ENCODE measurements around the gene CEP19.

CEP19 gene

GRCh38 chr3:196708467-196708866 lies 3.6 kb downstream of the CEP19 start:
- Histone ChIP-seq H3K27ac (ENCODE audit: low read depth, low read length) (no peak overlapping the region), H3K27me3 (ENCODE audit: control insufficient read depth in 1 of 2, insufficient read depth in 2 of 2, low read length in 2 of 2) (no peaks in the 10 kb centered on the region), H3K4me3 (ENCODE audit: low read depth in 1 of 2, low read length in 2 of 2) (no peak overlapping the region), H3K36me3 (ENCODE audit: control insufficient read depth in 1 of 2, insufficient read depth in 2 of 2, low read length in 2 of 2) (no peaks in the 10 kb centered on the region), H3K4me1 (ENCODE audit: control insufficient read depth in 1 of 2, insufficient read depth in 2 of 2, low read length in 2 of 2) (peaks cover 13% of the 10 kb centered on the region in 2 donors), H3K9me3 (ENCODE audit: control insufficient read depth in 1 of 2, low read length in 2 of 2) (no peaks in the 10 kb centered on the region), H3K9ac (ENCODE audit: low read depth in 1 of 2, low read length in 2 of 2) (no peak overlapping the region)

DNA sequence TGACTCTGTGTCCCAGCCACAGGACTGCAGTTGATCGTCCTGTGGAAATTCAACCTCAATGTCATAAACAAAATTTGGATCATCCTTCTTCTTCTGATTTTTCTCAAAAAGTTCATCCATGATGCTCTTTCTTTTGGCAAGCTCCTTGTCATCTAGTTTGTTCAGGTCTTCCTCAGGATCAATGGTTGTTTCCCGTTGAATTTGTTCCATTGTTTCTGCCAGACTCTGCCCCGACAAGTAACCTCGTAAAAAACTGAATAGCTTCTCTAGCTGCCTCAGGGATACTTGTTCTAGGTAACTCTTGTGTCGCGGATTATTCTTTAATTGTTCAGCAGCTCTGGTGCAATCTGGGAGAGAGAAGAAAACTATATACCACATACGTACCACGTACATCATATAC lies 4.5 kb downstream of the CEP19 start:
- no peaks in the 10 kb centered on the region for H3K36me3 ChIP-seq (ENCODE audit: control insufficient read depth in 1 of 2, insufficient read depth in 2 of 2, low read length in 2 of 2)
- no peak overlapping the region for H3K9ac ChIP-seq (ENCODE audit: low read depth in 1 of 2, low read length in 2 of 2)
- H3K27me3 ChIP-seq (ENCODE audit: control insufficient read depth in 1 of 2, insufficient read depth in 2 of 2, low read length in 2 of 2): no peaks in the 10 kb centered on the region
- peaks cover 7 to 8% of the 10 kb centered on the region in 2 donors for H3K4me1 ChIP-seq (ENCODE audit: control insufficient read depth in 1 of 2, insufficient read depth in 2 of 2, low read length in 2 of 2)
- no peak overlapping the region for H3K27ac ChIP-seq (ENCODE audit: low read depth, low read length)
- no peak overlapping the region for H3K4me3 ChIP-seq (ENCODE audit: low read depth in 1 of 2, low read length in 2 of 2)
- H3K9me3 ChIP-seq (ENCODE audit: control insufficient read depth in 1 of 2, low read length in 2 of 2): no peaks in the 10 kb centered on the region

DNA sequence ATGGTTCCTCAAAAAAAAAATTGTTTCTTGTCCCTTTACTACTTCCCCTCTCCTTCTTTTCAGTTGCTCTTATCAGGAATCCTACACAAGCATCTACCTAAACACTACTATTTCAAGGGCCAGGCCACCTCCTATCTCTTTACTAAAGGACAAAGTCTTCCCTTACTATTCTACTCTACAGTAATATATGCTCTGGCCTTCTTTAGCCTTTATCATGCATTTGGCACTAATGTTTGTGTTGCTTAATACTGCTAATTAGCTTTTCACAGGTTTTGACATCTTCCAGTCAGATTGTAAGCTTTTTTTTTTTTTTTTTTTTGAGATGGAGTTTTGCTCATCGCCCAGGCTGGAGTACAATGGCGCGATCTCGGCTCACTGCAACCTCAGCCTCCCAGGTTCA lies 5.3 kb downstream of the CEP19 start:
- H3K9me3 ChIP-seq (ENCODE audit: control insufficient read depth in 1 of 2, low read length in 2 of 2): no peaks in the 10 kb centered on the region
- no peak overlapping the region for H3K27ac ChIP-seq (ENCODE audit: low read depth, low read length)
- no peaks in the 10 kb centered on the region for H3K27me3 ChIP-seq (ENCODE audit: control insufficient read depth in 1 of 2, insufficient read depth in 2 of 2, low read length in 2 of 2)
- H3K4me3 ChIP-seq (ENCODE audit: low read depth in 1 of 2, low read length in 2 of 2): no peak overlapping the region
- peaks cover 7% of the 10 kb centered on the region in 2 donors for H3K4me1 ChIP-seq (ENCODE audit: control insufficient read depth in 1 of 2, insufficient read depth in 2 of 2, low read length in 2 of 2)
- no peak overlapping the region for H3K9ac ChIP-seq (ENCODE audit: low read depth in 1 of 2, low read length in 2 of 2)
- H3K36me3 ChIP-seq (ENCODE audit: control insufficient read depth in 1 of 2, insufficient read depth in 2 of 2, low read length in 2 of 2): no peaks in the 10 kb centered on the region

GRCh38 chr3:196706327-196706726 lies 5.7 kb downstream of the CEP19 start:
- Histone ChIP-seq H3K9me3 (ENCODE audit: control insufficient read depth in 1 of 2, low read length in 2 of 2) (no peaks in the 10 kb centered on the region), H3K9ac (ENCODE audit: low read depth in 1 of 2, low read length in 2 of 2) (no peak overlapping the region), H3K4me1 (ENCODE audit: control insufficient read depth in 1 of 2, insufficient read depth in 2 of 2, low read length in 2 of 2) (peaks cover 3% of the 10 kb centered on the region in 2 donors), H3K27me3 (ENCODE audit: control insufficient read depth in 1 of 2, insufficient read depth in 2 of 2, low read length in 2 of 2) (no peaks in the 10 kb centered on the region), H3K27ac (ENCODE audit: low read depth, low read length) (no peak overlapping the region), H3K36me3 (ENCODE audit: control insufficient read depth in 1 of 2, insufficient read depth in 2 of 2, low read length in 2 of 2) (no peaks in the 10 kb centered on the region), H3K4me3 (ENCODE audit: low read depth in 1 of 2, low read length in 2 of 2) (no peak overlapping the region)

- Histone ChIP-seq H3K9ac (ENCODE audit: low read depth in 1 of 2, low read length in 2 of 2) (no peak overlapping the region), H3K4me3 (ENCODE audit: low read depth in 1 of 2, low read length in 2 of 2) (no peak overlapping the region), H3K27me3 (ENCODE audit: control insufficient read depth in 1 of 2, insufficient read depth in 2 of 2, low read length in 2 of 2) (no peaks in the 10 kb centered on the region)
Observed at GRCh38 chr3:196700801-196701200, 11.2 kb downstream of the CEP19 start.

DNA sequence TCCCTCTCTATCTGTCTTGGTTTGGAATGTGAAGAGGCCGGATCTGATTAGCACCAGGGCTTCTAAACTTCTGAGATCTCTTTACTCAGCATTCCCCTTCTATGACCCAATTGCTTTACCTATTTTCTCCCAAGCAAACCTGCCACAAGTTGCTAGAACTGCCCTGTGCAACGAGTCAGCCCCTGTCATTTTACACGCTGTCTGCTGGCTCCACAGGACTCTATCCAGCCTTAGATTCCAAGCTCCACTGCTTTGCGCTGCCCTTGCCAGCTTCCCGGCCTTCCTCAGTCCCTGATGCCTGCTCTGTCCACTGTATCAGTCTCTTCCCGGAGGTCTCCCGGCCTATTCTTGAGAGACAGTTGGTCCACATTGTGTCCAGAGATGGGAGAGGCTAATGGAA lies 12.3 kb downstream of the CEP19 start:
- Histone ChIP-seq H3K27me3 (ENCODE audit: control insufficient read depth in 1 of 2, insufficient read depth in 2 of 2, low read length in 2 of 2) (no peaks in the 10 kb centered on the region), H3K9ac (ENCODE audit: low read depth in 1 of 2, low read length in 2 of 2) (no peak overlapping the region), H3K36me3 (ENCODE audit: control insufficient read depth in 1 of 2, insufficient read depth in 2 of 2, low read length in 2 of 2) (no peaks in the 10 kb centered on the region), H3K4me1 (ENCODE audit: control insufficient read depth in 1 of 2, insufficient read depth in 2 of 2, low read length in 2 of 2) (no peaks in the 10 kb centered on the region), H3K4me3 (ENCODE audit: low read depth in 1 of 2, low read length in 2 of 2) (no peak overlapping the region), H3K9me3 (ENCODE audit: control insufficient read depth in 1 of 2, low read length in 2 of 2) (no peaks in the 10 kb centered on the region), H3K27ac (ENCODE audit: low read depth, low read length) (no peak overlapping the region)

More at GRCh38 chr3:196700801-196701200, 11.2 kb downstream of the CEP19 start:
- H3K36me3 ChIP-seq (ENCODE audit: control insufficient read depth in 1 of 2, insufficient read depth in 2 of 2, low read length in 2 of 2): no peaks in the 10 kb centered on the region
- no peaks in the 10 kb centered on the region for H3K9me3 ChIP-seq (ENCODE audit: control insufficient read depth in 1 of 2, low read length in 2 of 2)
- H3K4me1 ChIP-seq (ENCODE audit: control insufficient read depth in 1 of 2, insufficient read depth in 2 of 2, low read length in 2 of 2): no peaks in the 10 kb centered on the region
- no peak overlapping the region for H3K27ac ChIP-seq (ENCODE audit: low read depth, low read length)

DNA sequence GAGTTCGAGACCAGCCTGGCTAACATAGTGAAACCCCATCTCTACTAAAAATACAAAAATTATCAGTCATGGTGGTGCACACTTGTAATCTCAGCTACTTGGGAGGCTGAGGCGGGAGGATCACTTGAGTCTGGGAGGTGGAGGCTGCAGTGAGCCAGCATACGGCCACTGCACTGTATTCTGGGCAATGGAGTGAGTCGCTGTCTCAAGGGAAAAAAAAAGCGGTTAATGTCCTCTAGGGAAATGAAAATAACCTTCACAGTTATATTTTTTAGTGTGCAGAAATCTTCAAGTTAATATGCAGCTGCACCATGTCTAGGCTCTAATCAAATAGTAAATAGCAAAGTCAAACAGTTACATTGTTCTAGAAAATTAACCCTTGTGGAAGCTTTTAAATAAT lies 14.8 kb downstream of the CEP19 start:
- Histone ChIP-seq H3K9me3 (ENCODE audit: control insufficient read depth in 1 of 2, low read length in 2 of 2) (no peaks in the 10 kb centered on the region), H3K4me1 (ENCODE audit: control insufficient read depth in 1 of 2, insufficient read depth in 2 of 2, low read length in 2 of 2) (no peaks in the 10 kb centered on the region), H3K9ac (ENCODE audit: low read depth in 1 of 2, low read length in 2 of 2) (no peak overlapping the region), H3K27ac (ENCODE audit: low read depth, low read length) (no peak overlapping the region), H3K36me3 (ENCODE audit: control insufficient read depth in 1 of 2, insufficient read depth in 2 of 2, low read length in 2 of 2) (no peaks in the 10 kb centered on the region), H3K4me3 (ENCODE audit: low read depth in 1 of 2, low read length in 2 of 2) (no peak overlapping the region), H3K27me3 (ENCODE audit: control insufficient read depth in 1 of 2, insufficient read depth in 2 of 2, low read length in 2 of 2) (no peaks in the 10 kb centered on the region)

DNA sequence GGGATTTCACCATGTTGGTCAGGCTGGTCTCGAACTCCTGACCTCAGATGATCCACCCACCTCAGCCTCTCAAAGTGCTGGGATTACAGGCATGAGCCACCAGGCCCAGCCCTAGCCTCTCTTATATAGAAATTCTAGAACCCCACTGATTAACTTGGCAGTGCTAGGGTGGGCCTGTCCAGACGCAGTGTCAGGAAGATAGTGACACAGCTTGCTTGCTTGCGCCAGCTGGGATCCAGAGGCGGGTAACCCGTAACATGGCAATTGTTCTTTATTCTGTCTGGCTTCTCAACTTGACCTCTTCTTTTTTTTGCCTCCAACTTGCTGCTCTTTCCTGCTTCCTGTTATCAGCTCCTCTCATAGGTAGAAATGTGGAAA lies 16.2 kb downstream of the CEP19 start:
- no peaks in the 10 kb centered on the region for H3K27me3 ChIP-seq (ENCODE audit: control insufficient read depth in 1 of 2, insufficient read depth in 2 of 2, low read length in 2 of 2)
- no peaks in the 10 kb centered on the region for H3K9me3 ChIP-seq (ENCODE audit: control insufficient read depth in 1 of 2, low read length in 2 of 2)
- no peak overlapping the region for H3K4me3 ChIP-seq (ENCODE audit: low read depth in 1 of 2, low read length in 2 of 2)
- H3K27ac ChIP-seq (ENCODE audit: low read depth, low read length): no peak overlapping the region
- H3K36me3 ChIP-seq (ENCODE audit: control insufficient read depth in 1 of 2, insufficient read depth in 2 of 2, low read length in 2 of 2): no peaks in the 10 kb centered on the region
- no peaks in the 10 kb centered on the region for H3K4me1 ChIP-seq (ENCODE audit: control insufficient read depth in 1 of 2, insufficient read depth in 2 of 2, low read length in 2 of 2)
- H3K9ac ChIP-seq (ENCODE audit: low read depth in 1 of 2, low read length in 2 of 2): no peak overlapping the region

GRCh38 chr3:196694941-196695848 lies 16.9 kb downstream of the CEP19 start:
- H3K9ac ChIP-seq (ENCODE audit: low read depth in 1 of 2, low read length in 2 of 2): no peak overlapping the region
- no peaks in the 10 kb centered on the region for H3K4me1 ChIP-seq (ENCODE audit: control insufficient read depth in 1 of 2, insufficient read depth in 2 of 2, low read length in 2 of 2)
- no peak overlapping the region for H3K4me3 ChIP-seq (ENCODE audit: low read depth in 1 of 2, low read length in 2 of 2)
- H3K27me3 ChIP-seq (ENCODE audit: control insufficient read depth in 1 of 2, insufficient read depth in 2 of 2, low read length in 2 of 2): no peaks in the 10 kb centered on the region
- no peak overlapping the region for H3K27ac ChIP-seq (ENCODE audit: low read depth, low read length)
- H3K9me3 ChIP-seq (ENCODE audit: control insufficient read depth in 1 of 2, low read length in 2 of 2): no peaks in the 10 kb centered on the region
- no peaks in the 10 kb centered on the region for H3K36me3 ChIP-seq (ENCODE audit: control insufficient read depth in 1 of 2, insufficient read depth in 2 of 2, low read length in 2 of 2)

- Histone ChIP-seq H3K9me3 (ENCODE audit: control insufficient read depth in 1 of 2, low read length in 2 of 2) (no peaks in the 10 kb centered on the region), H3K36me3 (ENCODE audit: control insufficient read depth in 1 of 2, insufficient read depth in 2 of 2, low read length in 2 of 2) (no peaks in the 10 kb centered on the region), H3K27ac (ENCODE audit: low read depth, low read length) (no peak overlapping the region), H3K9ac (ENCODE audit: low read depth in 1 of 2, low read length in 2 of 2) (no peak overlapping the region), H3K27me3 (ENCODE audit: control insufficient read depth in 1 of 2, insufficient read depth in 2 of 2, low read length in 2 of 2) (no peaks in the 10 kb centered on the region), H3K4me1 (ENCODE audit: control insufficient read depth in 1 of 2, insufficient read depth in 2 of 2, low read length in 2 of 2) (no peaks in the 10 kb centered on the region), H3K4me3 (ENCODE audit: low read depth in 1 of 2, low read length in 2 of 2) (no peak overlapping the region)
Observed at GRCh38 chr3:196694202-196694638, 17.8 kb downstream of the CEP19 start.
